DOHH2 (cell line): Measurements from ENCODE around the gene PLK1.

Source experiments
- H3F3A ChIP-seq: fragments of 200-600 bp; sonication (generic), shearing (Covaris generic); 2 replicates; pipeline ENCODE4 v1.6.0; 2016; ENCODE audit warnings: antibody characterized with exemption, mild to moderate bottlenecking; ENCODE audit not compliant: control insufficient read depth, insufficient read depth
- H3K27ac ChIP-seq: fragments of 200-600 bp; sonication (generic); 2 replicates; pipeline ENCODE4 v1.5.1; 2014; ENCODE audit warnings: low read depth, mild to moderate bottlenecking, low read length, moderate library complexity
- H3K27me3 ChIP-seq: fragments of 200-600 bp; sonication (generic); 2 replicates; pipeline ENCODE4 v1.6.1; 2014; ENCODE audit warnings: mild to moderate bottlenecking, low read length, mixed read lengths; ENCODE audit not compliant: control insufficient read depth
- H3K36me3 ChIP-seq: fragments of 200-600 bp; sonication (generic); 2 replicates; pipeline ENCODE4 v1.6.1; 2014; ENCODE audit warnings: mild to moderate bottlenecking, low read length, moderate library complexity, mixed read lengths; ENCODE audit not compliant: control insufficient read depth
- H3K4me1 ChIP-seq: fragments of 200-600 bp; sonication (generic); 2 replicates; pipeline ENCODE4 v1.6.1; 2014; ENCODE audit warnings: mild to moderate bottlenecking, low read length, mixed read lengths; ENCODE audit not compliant: control insufficient read depth
- H3K4me2 ChIP-seq: fragments of 200-600 bp; sonication (generic); 2 replicates; pipeline ENCODE4 v1.6.0; 2014; ENCODE audit warnings: mild to moderate bottlenecking, low read length, moderate library complexity
- H3K4me3 ChIP-seq: fragments of 200-600 bp; sonication (generic); 2 replicates; pipeline ENCODE4 v1.5.1; 2014; ENCODE audit warnings: mild to moderate bottlenecking, low read length, mixed read lengths
- H3K79me2 ChIP-seq: fragments of 200-600 bp; sonication (generic); 2 replicates; pipeline ENCODE4 v1.6.1; 2014; ENCODE audit warnings: mild to moderate bottlenecking, low read length, mixed read lengths; ENCODE audit not compliant: control insufficient read depth
- H3K9me2 ChIP-seq: fragments of 200-600 bp; sonication (generic); replicated peaks from 2 replicates; pipeline ENCODE4 v1.6.1; 2014; ENCODE audit warnings: mild to moderate bottlenecking, low read length, mixed read lengths; ENCODE audit not compliant: control insufficient read depth
- H3K9me3 ChIP-seq: fragments of 200-600 bp; sonication (generic); 2 replicates; pipeline ENCODE4 v1.6.1; 2014; ENCODE audit warnings: antibody characterized with exemption, low read length, mixed read lengths; ENCODE audit not compliant: control insufficient read depth, insufficient read depth
- H4K20me1 ChIP-seq: fragments of 200-600 bp; sonication (generic); 2 replicates; pipeline ENCODE4 v1.6.0; 2014; ENCODE audit warnings: low read depth, mild to moderate bottlenecking, antibody characterized with exemption, low read length, moderate library complexity; ENCODE audit not compliant: control insufficient read depth, insufficient read depth
- EZH2phosphoT487 ChIP-seq: fragments of 200-600 bp; sonication (generic); IDR thresholded peaks from 2 replicates; pipeline ENCODE4 v1.6.1; 2017; ENCODE audit warnings: borderline replicate concordance, mild to moderate bottlenecking, antibody characterized with exemption, low read length, moderate library complexity, mixed read lengths
- TF ChIP-seq, protein P1 (sequence below): fragments of 200-600 bp; sonication (generic); IDR thresholded peaks from one replicate; pipeline ENCODE4 v1.5.1; 2014; ENCODE audit warnings: antibody characterized with exemption, mild to moderate bottlenecking, low read depth, low read length; ENCODE audit not compliant: poor library complexity, severe bottlenecking

Gene PLK1

DNA sequence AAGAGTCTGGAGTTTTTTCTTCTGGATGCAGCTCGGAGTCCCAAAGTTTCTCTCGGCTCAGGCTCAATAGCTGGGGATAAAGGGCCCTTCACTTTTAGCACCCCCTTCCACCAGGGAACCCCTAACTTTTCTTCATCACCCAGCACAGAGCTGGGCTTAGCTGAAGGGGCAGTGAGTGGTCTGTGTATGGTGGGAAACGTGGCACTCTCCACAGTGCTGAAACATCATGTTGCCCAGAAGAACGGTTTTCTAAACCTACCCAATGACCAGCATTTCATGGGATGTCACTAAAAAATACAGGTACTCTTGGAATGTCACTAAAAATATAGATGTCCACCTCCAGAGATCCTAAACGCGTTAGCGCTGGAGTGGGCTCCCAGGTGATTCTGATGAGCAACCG is 22.4 kb downstream of the PLK1 start:
- Histone ChIP-seq H3K4me2 (no peak overlapping the region), H4K20me1 (no peaks in the 10 kb centered on the region), H3K27me3 (peaks cover 4% of the 10 kb centered on the region; the same call in 1 of the 2 replicates), H3K79me2 (no peaks in the 10 kb centered on the region), H3K9me3 (peaks cover 6% of the 10 kb centered on the region; the same call in 1 of the 2 replicates), H3K9me2 (no peaks in the 10 kb centered on the region), H3K4me1 (peaks cover 9% of the 10 kb centered on the region), H3F3A (no peaks in the 10 kb centered on the region), H3K36me3 (no peaks in the 10 kb centered on the region), H3K4me3 (no peak overlapping the region), H3K27ac (no peak overlapping the region)
- TF ChIP-seq, protein P1, sequence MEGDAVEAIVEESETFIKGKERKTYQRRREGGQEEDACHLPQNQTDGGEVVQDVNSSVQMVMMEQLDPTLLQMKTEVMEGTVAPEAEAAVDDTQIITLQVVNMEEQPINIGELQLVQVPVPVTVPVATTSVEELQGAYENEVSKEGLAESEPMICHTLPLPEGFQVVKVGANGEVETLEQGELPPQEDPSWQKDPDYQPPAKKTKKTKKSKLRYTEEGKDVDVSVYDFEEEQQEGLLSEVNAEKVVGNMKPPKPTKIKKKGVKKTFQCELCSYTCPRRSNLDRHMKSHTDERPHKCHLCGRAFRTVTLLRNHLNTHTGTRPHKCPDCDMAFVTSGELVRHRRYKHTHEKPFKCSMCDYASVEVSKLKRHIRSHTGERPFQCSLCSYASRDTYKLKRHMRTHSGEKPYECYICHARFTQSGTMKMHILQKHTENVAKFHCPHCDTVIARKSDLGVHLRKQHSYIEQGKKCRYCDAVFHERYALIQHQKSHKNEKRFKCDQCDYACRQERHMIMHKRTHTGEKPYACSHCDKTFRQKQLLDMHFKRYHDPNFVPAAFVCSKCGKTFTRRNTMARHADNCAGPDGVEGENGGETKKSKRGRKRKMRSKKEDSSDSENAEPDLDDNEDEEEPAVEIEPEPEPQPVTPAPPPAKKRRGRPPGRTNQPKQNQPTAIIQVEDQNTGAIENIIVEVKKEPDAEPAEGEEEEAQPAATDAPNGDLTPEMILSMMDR, result no peak
- TF ChIP-seq EZH2phosphoT487, result no peak

DNA sequence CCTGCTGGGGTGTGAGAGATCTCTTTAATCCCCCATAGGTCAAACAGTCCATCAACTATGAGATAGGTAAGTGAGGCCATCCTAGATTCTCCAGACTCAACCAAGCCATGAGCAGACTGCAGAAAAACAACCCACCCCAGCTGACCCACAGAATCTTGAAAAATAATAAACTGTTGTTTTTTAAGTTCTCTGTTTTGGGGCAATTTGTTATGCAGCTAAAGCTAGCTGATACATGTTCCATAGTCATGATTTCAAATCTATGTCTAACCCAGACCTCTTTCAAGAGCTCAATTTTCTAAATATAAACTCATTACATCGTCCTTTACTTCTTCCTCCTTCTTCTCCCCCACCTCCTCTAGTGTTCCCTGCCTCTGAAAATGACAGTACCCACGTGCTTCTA is 24.3 kb downstream of the PLK1 start:
- Histone ChIP-seq H3K36me3 (no peaks in the 10 kb centered on the region), H3K4me1 (peaks cover 9% of the 10 kb centered on the region), H3K79me2 (no peaks in the 10 kb centered on the region), H3F3A (no peaks in the 10 kb centered on the region), H3K9me3 (peaks cover 6% of the 10 kb centered on the region; the same call in 1 of the 2 replicates), H3K9me2 (no peaks in the 10 kb centered on the region), H3K27ac (no peak overlapping the region), H3K4me3 (no peak overlapping the region), H4K20me1 (no peaks in the 10 kb centered on the region), H3K27me3 (peaks cover 4% of the 10 kb centered on the region; the same call in 1 of the 2 replicates), H3K4me2 (no peak overlapping the region)
- TF ChIP-seq, protein P1, result no peak

DNA sequence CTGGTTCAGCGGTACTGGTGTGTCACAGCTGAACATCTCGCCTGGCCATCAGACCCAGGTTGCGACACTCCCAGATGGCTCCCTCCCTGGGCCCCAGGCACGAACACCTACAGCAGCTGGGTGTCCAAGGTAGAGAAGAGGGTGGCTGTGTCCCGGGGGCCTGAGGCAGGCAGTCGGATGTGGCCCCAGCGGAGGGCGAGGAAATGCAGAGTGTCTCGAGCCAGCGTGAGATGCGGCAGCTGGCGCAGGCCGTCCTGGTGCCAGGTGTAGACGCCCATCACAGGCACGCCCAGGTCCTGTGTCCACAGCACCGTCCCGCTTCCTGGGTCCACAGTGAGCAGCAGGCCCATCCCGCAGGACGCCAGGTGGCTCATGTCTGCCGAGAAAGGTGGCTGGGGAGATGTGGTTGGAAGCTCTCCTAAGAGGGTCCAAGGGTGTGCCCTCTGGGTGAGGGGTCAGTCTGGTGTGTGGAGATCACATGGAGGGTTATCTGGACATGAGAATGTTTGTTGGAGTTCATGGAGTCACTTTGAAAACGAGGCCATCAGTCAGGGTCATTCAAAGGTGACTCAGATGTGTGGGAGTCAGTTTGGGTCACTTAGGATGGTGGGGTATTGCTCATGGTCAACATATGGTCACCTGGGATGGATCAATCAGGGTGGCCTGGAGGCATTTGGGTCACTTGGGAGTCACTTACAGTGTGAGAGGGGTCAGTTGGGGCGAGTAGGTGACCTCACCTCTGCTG is 26.3 kb downstream of the PLK1 start:
- H3K27me3 ChIP-seq, result peaks cover 4% of the 10 kb centered on the region; the same call in 1 of the 2 replicates
- TF ChIP-seq, protein P1, result no peak
- no peak for TF ChIP-seq EZH2phosphoT487

More for the DNA sequence above, 26.3 kb downstream of the PLK1 start:
- Histone ChIP-seq H3K36me3 (no peaks in the 10 kb centered on the region), H3K9me2 (no peaks in the 10 kb centered on the region), H3K4me2 (no peak overlapping the region), H3K79me2 (no peaks in the 10 kb centered on the region), H3K4me3 (no peak overlapping the region), H3F3A (no peaks in the 10 kb centered on the region), H3K4me1 (no peaks in the 10 kb centered on the region), H3K9me3 (peaks cover 6% of the 10 kb centered on the region; the same call in 1 of the 2 replicates), H3K27ac (no peak overlapping the region), H4K20me1 (no peaks in the 10 kb centered on the region)
